Measurements from ENCODE around the gene LRRIQ3.

LRRIQ3 gene

DNA sequence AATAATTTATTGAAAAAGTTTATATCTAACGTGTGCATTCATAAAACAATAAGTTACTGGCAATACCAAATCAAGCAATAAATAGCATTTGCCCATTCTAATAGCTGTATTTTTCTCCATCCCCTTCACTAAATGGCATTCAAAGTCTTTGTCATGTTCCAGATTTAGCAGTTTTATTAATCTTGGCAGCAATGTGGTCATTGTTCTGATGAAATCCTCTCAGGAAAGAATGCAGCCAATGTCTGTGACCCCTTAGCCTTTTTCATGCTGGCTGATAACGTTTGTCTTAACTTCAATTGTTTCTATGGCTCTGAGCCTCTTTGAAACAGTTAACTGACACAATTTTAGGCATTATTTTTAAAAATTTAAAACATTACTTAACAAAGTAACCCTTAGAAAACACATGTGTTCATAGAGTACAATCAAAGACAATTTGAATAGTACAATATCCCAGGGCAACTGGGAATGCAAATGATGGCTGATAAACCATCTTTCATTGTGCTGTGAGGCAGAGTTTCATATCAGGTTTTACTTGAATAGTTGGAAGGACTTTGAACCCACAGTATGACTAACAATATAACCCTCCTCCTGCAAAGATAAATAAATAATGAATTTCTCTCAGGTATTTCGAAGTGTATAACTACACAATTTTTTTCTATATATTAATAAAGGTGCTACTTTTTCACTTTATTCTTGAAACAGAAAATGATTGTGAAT lies 217.5 kb downstream of the LRRIQ3 start (continued):
- TF ChIP-seq, protein P1, sequence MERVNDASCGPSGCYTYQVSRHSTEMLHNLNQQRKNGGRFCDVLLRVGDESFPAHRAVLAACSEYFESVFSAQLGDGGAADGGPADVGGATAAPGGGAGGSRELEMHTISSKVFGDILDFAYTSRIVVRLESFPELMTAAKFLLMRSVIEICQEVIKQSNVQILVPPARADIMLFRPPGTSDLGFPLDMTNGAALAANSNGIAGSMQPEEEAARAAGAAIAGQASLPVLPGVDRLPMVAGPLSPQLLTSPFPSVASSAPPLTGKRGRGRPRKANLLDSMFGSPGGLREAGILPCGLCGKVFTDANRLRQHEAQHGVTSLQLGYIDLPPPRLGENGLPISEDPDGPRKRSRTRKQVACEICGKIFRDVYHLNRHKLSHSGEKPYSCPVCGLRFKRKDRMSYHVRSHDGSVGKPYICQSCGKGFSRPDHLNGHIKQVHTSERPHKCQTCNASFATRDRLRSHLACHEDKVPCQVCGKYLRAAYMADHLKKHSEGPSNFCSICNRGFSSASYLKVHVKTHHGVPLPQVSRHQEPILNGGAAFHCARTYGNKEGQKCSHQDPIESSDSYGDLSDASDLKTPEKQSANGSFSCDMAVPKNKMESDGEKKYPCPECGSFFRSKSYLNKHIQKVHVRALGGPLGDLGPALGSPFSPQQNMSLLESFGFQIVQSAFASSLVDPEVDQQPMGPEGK (CRISPR knock-in tag; IDR thresholded peaks at IDR 0.05; ENCODE audit: borderline replicate concordance), result no peak

DNA sequence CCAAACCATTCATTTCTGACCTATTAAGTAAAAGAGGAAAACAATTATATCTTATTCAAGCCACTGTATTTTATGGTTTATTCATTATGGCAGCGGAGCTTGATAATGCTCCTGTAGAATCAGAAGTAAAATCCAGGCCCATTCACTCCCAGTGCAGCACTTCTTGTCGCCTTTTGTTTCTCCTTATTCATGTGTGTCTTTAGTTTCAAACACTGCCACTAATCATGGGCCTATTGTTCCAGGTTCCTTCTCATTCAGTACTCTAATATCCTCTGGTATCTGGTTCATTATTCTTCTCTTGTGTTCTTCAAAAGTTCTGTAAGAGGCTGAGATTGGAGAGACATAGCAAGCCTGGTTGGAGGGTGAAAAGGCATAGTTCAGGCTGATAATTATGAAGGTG lies 218.3 kb downstream of the LRRIQ3 start:
- TF ChIP-seq GLIS3 (CRISPR knock-in tag; IDR thresholded peaks at IDR 0.05) (no peak), TCF4 (CRISPR knock-in tag; IDR thresholded peaks at IDR 0.05; ENCODE audit: borderline replicate concordance) (no peak), ZFP3 (CRISPR knock-in tag; IDR thresholded peaks at IDR 0.05) (no peak), ZFP30 (CRISPR knock-in tag; IDR thresholded peaks at IDR 0.05) (no peak), PPARA (CRISPR knock-in tag; IDR thresholded peaks at IDR 0.05; ENCODE audit: borderline replicate concordance) (no peak), ISL1 (CRISPR knock-in tag; IDR thresholded peaks at IDR 0.05) (no peak), ZNF8 (CRISPR knock-in tag; IDR thresholded peaks at IDR 0.05) (no peak), SNAI2 (CRISPR knock-in tag; IDR thresholded peaks at IDR 0.05) (no peak), ZNF565 (CRISPR knock-in tag; conservative IDR thresholded peaks at IDR 0.05; ENCODE audit: low read depth) (no peak), ARNTL (CRISPR knock-in tag; IDR thresholded peaks at IDR 0.05; ENCODE audit: borderline replicate concordance, low read depth) (no peak), TOX (CRISPR knock-in tag; IDR thresholded peaks at IDR 0.05; ENCODE audit: borderline replicate concordance) (no peak)
- TF ChIP-seq, protein P2, sequence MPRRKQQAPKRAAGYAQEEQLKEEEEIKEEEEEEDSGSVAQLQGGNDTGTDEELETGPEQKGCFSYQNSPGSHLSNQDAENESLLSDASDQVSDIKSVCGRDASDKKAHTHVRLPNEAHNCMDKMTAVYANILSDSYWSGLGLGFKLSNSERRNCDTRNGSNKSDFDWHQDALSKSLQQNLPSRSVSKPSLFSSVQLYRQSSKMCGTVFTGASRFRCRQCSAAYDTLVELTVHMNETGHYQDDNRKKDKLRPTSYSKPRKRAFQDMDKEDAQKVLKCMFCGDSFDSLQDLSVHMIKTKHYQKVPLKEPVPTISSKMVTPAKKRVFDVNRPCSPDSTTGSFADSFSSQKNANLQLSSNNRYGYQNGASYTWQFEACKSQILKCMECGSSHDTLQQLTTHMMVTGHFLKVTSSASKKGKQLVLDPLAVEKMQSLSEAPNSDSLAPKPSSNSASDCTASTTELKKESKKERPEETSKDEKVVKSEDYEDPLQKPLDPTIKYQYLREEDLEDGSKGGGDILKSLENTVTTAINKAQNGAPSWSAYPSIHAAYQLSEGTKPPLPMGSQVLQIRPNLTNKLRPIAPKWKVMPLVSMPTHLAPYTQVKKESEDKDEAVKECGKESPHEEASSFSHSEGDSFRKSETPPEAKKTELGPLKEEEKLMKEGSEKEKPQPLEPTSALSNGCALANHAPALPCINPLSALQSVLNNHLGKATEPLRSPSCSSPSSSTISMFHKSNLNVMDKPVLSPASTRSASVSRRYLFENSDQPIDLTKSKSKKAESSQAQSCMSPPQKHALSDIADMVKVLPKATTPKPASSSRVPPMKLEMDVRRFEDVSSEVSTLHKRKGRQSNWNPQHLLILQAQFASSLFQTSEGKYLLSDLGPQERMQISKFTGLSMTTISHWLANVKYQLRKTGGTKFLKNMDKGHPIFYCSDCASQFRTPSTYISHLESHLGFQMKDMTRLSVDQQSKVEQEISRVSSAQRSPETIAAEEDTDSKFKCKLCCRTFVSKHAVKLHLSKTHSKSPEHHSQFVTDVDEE (CRISPR knock-in tag; IDR thresholded peaks at IDR 0.05), result no peak
- TF ChIP-seq, protein P3, sequence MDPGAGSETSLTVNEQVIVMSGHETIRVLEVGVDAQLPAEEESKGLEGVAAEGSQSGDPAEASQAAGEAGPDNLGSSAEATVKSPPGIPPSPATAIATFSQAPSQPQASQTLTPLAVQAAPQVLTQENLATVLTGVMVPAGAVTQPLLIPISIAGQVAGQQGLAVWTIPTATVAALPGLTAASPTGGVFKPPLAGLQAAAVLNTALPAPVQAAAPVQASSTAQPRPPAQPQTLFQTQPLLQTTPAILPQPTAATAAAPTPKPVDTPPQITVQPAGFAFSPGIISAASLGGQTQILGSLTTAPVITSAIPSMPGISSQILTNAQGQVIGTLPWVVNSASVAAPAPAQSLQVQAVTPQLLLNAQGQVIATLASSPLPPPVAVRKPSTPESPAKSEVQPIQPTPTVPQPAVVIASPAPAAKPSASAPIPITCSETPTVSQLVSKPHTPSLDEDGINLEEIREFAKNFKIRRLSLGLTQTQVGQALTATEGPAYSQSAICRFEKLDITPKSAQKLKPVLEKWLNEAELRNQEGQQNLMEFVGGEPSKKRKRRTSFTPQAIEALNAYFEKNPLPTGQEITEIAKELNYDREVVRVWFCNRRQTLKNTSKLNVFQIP (CRISPR knock-in tag; IDR thresholded peaks at IDR 0.05; ENCODE audit: borderline replicate concordance, low read depth), result no peak
- TF ChIP-seq, protein P4, sequence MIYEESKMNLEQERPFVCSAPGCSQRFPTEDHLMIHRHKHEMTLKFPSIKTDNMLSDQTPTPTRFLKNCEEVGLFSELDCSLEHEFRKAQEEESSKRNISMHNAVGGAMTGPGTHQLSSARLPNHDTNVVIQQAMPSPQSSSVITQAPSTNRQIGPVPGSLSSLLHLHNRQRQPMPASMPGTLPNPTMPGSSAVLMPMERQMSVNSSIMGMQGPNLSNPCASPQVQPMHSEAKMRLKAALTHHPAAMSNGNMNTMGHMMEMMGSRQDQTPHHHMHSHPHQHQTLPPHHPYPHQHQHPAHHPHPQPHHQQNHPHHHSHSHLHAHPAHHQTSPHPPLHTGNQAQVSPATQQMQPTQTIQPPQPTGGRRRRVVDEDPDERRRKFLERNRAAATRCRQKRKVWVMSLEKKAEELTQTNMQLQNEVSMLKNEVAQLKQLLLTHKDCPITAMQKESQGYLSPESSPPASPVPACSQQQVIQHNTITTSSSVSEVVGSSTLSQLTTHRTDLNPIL (CRISPR knock-in tag; IDR thresholded peaks at IDR 0.05; ENCODE audit: low read depth), result no peak
- no peak for ATAC-seq

DNA sequence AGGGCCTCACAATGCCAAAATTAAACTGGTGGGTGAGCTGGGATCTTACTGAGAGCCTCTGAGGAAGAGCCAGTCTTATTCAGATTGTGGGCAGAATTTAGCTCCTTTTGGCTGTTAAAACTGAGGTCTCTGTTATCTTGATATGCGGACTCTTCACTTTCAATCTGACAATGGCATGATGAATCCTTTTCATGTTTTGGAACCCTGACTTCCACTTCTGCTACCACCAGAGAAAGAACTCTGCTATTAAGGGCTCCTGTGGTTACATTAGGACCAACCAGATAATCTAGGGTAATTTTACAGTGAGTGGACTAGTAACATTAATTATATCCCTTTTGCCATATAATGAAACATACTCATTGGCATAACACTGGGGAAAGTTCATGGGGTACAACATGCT lies 219.0 kb downstream of the LRRIQ3 start:
- TF ChIP-seq, protein P1 (CRISPR knock-in tag; IDR thresholded peaks at IDR 0.05; ENCODE audit: borderline replicate concordance), result no peak
- ATAC-seq, result no peak

Measured in SK-N-SH treated with all-trans-retinoic acid at 6 μM for 48 hours (cell line).